HG02588 (cell line): ENCODE data around the gene FAM161A.
"Not testable (repeated sequence)": the region's sequence is repeated elsewhere in the genome, so short reads cannot be mapped to it uniquely, and the experiment has no call there.

Source experiments
- ATAC-seq: cut with Tn5 transposase; IDR thresholded peaks from one replicate; pipeline ENCODE4 v1.9.1; 2021; ENCODE audit warnings: mild to moderate bottlenecking, moderate library complexity; ENCODE audit not compliant: unreplicated experiment

FAM161A gene

DNA sequence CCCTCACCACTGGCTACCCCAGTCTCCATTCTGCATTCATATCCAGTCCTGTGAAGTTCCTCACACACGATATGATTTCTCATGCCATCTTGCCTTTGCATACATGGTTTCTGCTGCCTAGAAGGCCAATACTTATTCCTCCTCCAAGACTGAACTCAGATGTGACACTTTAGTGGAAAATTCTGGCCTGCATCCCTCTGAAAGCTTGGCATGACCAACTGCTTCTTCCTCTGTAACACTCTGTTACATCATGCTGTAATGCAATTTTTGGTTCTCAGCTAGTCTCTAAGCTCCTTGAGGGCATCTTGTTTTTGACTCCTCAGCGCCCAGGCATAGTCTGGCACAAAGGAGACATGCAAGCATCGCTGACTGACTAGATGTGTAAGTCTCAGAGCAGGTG lies 12.6 kb downstream of the FAM161A start:
- ATAC-seq: no peak

DNA sequence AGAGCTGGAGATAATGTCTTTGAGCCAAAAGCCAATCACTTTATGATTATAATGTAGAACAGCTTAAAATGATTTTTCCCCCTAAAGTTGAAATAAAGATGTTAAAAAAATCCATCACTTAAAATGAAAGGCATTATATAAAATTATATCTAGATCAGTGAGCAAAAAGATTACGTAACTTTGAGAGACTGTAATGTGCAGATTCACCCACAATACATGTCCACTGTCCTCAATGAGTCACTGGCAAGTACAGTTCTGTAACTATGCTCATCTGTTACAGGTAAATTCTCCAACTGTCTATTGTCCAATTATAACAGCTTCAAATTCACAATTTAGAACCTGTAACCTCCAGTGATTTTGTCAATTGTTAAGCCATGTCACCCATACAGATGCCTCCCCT lies 19.0 kb downstream of the FAM161A start:
- ATAC-seq: no peak

- no peak for ATAC-seq
Measured at GRCh38 chr2:61833971-61834370, 19.9 kb downstream of the FAM161A start.

DNA sequence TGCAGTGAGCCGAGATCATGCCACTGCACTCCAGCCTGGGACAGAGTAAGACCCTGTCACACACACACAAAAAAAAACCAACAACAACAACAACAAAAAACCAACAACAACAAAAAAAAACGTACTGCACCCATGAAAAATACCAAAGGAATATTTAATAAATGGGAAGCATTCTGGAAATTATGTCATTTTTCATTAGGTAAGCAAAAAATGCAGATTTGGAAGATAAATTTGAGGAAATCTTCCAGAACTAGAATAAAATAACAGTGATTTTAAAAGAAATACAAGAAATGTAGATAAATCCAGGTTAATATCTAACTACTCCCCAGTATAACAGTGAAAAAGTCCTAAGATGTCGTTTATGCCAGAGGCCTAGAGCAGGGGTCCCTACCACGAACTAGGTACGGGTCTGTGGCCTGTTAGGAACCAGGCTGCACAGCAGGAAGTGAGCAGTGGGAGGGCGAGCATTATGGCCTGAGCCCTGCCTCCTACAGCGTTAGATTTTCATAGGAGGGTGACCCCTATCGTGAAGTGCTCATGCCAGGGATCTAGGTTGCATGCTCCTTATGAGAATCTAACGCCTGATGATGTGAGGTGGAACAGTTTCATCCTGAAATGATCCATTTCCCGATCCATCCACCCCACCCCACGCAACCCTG lies 21.5 kb downstream of the FAM161A start:
- ATAC-seq: no peak

- no peak for ATAC-seq
Measured at GRCh38 chr2:61822255-61822654, 31.6 kb downstream of the FAM161A start.

DNA sequence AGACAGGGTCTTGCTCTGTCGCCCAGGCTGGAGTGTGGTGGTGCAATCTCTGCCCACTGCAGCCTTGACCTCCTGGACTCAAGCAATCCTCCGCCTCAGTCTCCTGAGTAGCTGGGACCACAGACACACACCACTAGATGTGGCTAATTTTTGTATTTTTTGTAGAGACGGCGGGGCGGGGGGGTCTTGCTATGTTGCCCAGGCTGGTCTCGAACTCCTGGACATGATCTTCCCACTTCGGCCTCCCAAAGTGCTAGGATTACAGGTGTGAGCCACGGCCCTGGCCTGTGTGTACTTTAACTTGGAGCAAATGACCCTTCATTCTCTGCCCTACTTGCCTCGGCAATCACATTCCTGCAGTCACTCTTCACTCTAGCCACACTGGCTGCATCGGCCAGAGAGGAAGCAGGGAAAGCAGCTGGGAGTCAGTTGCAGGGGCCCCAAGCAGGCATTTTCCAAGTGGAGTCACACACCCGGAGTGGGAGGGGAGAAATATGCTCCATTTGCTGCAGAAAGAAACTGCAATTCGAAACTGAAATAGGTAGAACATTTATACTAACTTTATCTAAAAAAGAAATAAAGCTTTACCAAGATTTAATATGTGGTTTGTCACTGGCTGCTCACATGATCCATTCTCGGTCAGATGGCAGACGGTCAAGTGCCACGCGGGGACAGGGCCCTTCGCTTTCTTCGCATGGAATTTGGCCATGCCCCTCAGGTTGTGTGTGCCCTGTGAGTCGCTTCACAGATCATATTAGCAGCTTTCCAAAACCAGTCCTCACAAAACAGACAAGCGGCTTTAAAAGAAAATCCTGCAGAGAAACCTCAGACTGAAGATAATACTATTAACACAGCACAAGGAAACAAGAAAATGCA lies 37.1 kb downstream of the FAM161A start:
- no peak for ATAC-seq

- no peak for ATAC-seq
Measured at GRCh38 chr2:61814539-61815160, 39.2 kb downstream of the FAM161A start.

DNA sequence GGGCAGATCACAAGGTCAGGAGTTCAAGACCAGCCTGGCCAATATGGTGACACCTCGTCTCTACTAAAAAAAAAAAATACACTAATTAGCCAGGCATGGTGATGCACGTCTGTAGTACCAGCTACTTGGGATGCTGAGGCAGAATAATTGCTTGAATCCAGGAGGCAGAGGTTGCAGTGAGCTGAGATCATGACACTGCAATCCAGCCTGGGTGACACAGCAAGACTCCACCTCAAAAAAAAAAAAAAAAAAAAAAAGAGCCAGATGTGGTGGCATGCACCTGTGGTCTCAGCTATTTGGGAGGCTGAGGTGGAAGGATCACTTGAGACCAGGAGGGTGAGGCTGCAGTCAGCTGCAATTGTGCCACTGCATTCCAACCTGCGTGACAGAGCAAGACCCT lies 40.5 kb downstream of the FAM161A start:
- ATAC-seq: not testable (repeated sequence)

DNA sequence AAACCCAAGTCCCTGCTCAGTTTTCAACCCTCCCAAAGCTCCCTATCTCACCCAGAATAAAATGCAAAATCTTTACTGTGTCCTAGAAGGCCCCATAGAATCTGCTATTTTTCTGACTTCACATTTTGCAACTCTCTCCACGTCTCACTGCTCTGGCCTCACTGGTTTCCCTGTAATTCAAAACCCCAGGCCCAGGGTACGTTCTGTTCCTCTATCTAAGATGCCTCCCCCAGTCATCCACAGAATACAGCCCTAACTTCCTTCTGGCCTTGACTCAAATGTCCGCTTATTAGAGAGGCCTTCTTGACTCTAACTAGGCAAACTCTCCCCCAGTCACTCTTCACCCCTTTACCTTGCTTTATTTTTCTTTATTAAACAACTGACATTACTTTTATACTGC lies 42.0 kb downstream of the FAM161A start:
- ATAC-seq: no peak

- not testable (repeated sequence) for ATAC-seq
Measured at GRCh38 chr2:61810203-61810602, 43.7 kb downstream of the FAM161A start.

DNA sequence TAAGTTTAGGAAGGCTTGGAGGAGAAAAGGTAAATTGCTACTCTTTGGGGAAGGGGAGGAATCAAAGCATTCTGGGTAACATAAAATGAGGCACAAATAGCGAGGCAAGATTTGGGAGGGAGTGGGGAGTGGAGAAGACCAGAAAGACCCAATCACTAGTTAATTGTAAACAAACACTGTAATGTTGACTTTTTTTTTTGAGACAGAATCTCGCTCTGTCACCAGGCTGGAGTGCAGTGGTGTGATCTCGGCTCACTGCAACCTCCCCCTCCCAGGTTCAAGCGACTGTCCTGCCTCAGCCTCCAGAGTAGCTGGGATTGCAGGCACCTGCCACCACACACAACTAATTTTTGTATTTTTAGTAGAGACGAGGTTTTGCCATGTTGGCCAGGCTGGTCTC lies 45.2 kb downstream of the FAM161A start:
- not testable (repeated sequence) for ATAC-seq

- ATAC-seq: no peak
Measured at GRCh38 chr2:61807036-61807757, 46.7 kb downstream of the FAM161A start.

DNA sequence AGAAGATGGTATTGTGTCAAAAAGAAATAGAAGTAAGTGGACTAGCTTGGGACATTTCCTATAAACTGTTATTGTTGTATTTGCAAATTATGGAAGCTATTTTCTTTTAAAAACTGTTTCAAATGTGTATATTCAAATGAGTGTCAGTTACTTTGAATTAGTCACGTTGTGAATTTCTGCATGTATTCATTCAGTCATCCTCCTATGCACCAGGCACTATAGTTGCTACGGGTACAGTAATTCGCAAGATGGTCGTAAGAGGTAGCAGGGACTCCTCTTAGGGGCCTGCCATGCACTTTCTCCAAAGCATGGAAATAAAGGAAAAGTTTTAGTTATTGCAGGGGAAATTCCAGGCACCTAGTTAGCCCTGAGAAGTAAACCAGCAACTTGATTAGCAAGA lies 51.3 kb downstream of the FAM161A start:
- no peak for ATAC-seq

DNA sequence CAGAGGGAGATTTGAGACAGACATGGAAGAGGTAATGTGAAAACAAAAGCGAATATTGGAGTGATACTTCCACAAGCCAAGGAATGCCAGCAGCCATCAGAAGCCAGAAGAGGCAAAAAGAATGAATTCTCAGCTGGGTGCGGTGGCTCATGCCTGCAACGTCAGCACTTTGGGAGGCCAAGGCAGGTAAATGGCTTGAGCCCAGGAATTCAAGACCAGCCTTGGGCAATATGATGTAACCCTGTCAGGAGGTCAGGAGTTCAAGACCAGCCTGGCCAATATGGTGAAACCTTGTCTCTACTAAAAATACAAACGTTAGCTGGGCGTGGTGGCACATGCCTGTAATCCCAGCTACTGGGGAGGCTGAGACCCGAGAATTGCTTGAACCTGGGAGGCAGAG lies 54.8 kb downstream of the FAM161A start:
- no peak for ATAC-seq

DNA sequence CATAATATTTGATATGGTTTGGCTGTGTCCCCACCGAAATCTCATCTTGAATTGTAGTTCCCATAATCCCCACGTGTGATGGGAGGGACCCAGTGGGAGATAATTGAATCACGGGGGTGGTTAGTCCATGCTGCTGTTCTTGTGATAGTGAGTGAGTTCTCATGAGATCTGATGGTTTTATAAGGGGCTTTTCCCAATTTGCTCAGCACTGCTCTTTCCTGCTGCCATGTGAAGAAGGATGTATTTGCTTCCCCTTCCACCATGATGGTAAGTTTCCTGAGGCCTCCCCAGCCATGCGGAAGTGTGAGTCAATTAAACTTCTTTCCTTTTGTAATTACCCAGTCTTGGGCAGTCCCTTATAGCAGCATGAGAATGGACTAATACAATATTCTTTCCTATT lies 56.4 kb downstream of the FAM161A start:
- ATAC-seq: not testable (repeated sequence)

GRCh38 chr2:61795408-61795807 lies 58.5 kb downstream of the FAM161A start:
- ATAC-seq: no peak

DNA sequence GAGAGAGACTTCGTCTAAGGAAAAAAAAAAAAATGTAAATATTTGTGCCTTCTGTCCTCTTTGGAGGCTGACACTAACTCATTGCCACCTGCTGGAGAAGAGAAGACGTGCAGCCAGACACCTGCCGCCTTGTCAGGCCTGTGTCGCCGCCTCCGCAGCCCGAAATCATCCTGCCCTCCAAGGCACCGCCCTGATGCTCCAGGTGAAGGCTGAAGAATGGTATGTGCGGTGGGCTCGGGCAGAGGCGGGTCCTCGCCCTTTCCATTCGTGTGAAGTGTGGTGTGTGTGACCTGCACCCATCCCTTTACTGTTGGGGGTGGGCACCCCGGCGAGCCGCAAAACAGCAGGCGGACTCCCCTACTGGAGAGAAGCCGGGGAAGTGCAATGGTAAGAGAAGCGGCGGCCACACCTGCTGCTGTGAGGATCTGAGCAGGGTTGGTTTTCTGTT lies 60.4 kb downstream of the FAM161A start:
- peak; percentile 67 for ATAC-seq

DNA sequence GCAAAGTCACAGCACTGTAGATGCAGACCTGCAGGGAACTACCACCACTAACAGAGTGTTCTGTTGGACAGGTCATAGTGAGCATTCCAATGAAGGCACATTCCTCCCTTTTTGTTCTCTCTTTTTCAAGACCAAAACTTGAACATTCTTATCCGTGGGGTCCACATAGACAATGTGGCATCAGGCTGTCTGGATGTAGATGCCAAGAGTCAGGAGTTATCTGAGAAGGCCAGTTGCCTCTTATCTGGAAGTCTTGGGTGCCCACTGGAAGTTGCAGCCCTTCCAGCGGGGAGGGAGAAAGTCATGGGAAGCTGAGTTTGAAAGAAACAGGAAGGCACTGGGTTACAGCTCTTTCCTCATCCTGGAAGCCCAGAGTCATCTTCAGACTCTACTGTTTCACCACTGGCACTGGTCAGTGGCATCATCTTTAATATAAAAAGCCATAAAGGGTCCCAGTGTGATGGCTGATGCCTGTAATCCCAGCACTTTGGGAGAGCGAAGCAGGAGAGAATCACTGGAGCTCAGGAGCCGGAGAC lies 61.4 kb downstream of the FAM161A start:
- no peak for ATAC-seq

DNA sequence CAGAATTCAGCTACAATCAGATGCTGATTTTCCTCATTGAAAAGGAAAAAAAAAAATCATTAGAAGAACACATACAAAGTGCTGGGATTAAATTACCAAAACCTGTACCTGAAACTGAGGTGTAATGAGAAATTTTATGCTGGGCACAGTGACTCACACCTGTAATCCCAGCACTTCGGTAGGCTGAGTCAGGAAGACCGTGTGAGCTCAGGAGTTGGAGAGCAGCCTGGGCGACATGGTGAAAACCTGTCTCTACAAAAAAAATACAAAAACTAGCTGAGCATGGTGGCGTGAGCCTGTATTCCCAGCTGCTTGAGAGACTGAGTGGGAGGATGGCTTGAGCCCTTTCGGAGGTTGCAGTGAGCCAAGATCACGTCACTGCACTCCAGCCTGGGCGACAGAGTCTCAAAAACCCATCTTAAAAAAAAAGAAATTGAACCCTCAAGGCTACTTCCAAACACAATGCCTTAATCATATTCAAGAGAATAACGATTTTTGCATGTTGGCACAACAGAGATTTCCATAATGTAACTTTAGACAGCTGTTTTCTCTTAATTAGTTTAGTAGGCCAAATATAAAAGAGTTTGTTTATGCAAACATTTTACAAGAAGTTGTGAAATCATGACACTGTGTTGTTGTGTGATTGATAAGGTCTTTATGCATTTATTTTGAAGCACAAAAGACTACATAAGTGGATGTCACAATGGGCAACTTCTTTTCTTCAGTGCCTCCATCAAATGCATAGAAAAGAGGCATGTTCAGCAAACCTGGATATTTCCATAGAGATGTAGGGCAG lies 63.9 kb downstream of the FAM161A start:
- ATAC-seq: no peak

DNA sequence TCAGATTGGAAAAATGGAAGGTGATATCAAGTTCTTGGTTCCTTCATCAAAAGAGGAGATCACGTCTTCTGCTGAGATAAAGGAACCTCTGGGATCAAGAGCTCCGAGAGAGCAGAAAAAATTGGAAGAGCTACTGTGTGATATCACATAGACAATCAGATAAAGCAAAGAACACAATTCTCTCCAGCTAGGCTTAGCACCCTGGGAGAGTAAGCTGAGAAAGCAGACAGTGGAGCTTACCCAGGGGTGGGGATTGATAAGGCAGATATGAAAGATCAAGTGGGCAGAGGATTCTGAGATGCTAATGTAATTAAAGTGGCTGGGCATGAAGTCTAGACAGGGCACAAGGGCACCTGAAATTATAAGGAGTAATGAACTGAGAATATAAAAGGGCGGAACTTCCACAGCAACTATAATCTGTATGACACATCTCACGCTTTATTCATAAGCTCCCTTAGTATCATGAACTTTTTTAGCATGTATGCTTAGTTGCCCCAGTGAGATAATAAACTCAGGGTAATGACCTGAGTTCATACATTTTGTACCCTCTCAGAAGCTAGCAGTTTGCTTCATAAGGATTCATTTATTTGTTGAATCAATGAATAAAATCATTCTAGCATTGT lies 65.8 kb downstream of the FAM161A start:
- no peak for ATAC-seq
